Astrocyte (in vitro differentiated cells and primary cell): ENCODE data around the gene EIF1B.

ENCODE experiments used
- CTCF ChIP-seq: IDR thresholded peaks from 2 replicates; pipeline ENCODE4 v1.5.1; 2011; ENCODE audit warnings: low read depth, mild to moderate bottlenecking, inconsistent platforms, low read length, moderate library complexity; ENCODE audit not compliant: insufficient read depth
- EZH2 ChIP-seq: IDR thresholded peaks from 2 replicates; pipeline ENCODE4 v1.6.1; 2012; ENCODE audit warnings: mild to moderate bottlenecking, low read length, inconsistent platforms; ENCODE audit not compliant: insufficient read depth

DNA sequence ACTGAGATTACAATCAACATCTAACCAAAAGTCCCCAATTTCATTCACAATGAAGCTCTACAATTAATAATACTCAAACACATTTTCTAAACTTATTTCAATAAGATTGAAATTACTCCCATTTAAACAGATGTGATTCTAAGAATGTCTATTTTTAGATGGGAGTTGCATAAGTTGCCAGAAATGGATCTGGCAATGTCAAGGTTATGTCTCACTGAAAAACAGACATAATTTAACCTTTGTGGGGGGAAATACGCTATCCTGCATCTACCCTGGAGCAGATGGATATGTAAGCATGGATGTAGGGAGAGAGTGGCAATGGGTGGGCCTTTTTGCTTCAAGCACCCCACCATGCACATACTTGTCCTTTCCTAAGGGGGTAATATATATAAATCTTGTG, 6.7 kb upstream of the EIF1B start:
- TF ChIP-seq CTCF (no peak), EZH2 (no peak)
